GM12872 (cell line): ENCODE measurements around the gene HNMT.

Source experiments
- TF ChIP-seq, protein P1 (sequence below): IDR thresholded peaks from 3 replicates; pipeline ENCODE4 v1.5.1; 2011; ENCODE audit warnings: low read depth, mild to moderate bottlenecking, low read length, moderate library complexity; ENCODE audit not compliant: insufficient read depth

The HNMT gene

DNA sequence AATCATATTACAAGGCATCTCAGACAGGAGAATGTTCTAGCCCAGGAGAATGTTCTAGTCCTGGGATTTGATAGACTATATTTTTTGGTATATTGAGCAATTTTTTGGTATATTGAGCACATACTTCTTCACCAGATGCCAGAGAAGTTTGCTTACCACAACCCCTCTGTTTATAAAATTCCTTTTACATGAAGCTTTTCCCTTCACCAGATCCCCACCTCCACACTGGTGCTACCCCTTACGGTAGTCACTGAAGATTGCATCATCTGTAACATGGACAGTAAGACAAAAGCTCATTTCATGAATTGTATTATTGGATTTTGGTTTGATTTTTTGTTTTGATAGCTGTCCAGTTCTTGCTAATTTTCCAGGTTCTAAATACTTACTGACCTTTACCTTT is 7.2 kb upstream of the HNMT start:
- TF ChIP-seq, protein P1, sequence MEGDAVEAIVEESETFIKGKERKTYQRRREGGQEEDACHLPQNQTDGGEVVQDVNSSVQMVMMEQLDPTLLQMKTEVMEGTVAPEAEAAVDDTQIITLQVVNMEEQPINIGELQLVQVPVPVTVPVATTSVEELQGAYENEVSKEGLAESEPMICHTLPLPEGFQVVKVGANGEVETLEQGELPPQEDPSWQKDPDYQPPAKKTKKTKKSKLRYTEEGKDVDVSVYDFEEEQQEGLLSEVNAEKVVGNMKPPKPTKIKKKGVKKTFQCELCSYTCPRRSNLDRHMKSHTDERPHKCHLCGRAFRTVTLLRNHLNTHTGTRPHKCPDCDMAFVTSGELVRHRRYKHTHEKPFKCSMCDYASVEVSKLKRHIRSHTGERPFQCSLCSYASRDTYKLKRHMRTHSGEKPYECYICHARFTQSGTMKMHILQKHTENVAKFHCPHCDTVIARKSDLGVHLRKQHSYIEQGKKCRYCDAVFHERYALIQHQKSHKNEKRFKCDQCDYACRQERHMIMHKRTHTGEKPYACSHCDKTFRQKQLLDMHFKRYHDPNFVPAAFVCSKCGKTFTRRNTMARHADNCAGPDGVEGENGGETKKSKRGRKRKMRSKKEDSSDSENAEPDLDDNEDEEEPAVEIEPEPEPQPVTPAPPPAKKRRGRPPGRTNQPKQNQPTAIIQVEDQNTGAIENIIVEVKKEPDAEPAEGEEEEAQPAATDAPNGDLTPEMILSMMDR: no peak

DNA sequence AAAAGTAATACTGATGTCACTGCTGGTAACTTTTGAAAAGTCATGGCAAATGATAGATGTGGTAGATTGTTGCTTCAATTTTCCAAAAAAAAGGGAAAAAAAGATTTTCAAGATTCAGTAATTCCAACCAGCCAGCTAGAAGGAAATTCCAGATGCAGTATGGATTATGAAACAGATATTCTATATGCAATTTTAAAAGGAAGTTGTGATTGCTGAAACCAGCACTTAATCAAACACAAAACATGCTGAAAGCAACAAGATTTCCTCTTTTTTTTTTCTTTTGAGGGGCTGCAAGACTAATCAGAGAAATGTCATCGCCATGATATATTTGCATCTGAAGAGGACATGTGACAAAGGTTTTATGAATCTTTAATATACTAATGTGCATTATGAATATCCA is 5.1 kb upstream of the HNMT start:
- TF ChIP-seq, protein P1: no peak

DNA sequence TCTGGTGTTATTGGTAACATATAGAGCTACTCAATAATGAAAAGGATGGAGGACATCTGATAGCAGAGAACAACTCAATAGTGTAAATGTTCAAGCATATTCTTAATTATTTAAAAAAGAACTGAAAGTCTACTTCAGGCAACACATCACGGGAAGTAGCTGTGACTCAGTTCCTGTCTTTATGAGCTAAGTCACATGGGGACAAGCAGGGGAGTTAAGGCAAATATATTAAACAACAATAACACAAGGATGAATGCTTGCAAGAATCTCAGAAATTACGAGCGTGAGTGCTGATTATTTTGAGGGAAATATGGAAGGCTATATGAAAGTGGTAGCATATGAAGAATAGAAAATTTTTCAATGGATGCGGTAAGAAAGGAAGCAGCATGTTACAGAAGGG is 4.0 kb upstream of the HNMT start:
- TF ChIP-seq, protein P1: no peak

DNA sequence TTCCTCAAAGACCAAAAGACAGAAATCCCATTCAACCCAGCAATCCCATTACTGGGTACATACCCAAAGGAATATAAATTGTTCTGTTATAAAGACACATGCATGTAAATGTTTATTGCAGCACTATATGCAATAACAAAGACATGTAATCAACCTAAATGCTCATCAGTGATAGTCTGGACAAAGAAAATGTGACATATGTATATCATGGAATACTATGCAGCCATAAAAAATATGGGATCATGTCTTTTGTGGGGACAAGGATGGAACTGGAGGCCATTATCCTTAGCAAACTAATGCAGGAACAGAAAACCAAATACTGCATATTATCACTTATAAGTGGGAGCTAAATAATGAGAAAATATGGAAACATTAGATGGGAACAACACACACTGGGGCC is 2.7 kb upstream of the HNMT start:
- TF ChIP-seq, protein P1: no peak

DNA sequence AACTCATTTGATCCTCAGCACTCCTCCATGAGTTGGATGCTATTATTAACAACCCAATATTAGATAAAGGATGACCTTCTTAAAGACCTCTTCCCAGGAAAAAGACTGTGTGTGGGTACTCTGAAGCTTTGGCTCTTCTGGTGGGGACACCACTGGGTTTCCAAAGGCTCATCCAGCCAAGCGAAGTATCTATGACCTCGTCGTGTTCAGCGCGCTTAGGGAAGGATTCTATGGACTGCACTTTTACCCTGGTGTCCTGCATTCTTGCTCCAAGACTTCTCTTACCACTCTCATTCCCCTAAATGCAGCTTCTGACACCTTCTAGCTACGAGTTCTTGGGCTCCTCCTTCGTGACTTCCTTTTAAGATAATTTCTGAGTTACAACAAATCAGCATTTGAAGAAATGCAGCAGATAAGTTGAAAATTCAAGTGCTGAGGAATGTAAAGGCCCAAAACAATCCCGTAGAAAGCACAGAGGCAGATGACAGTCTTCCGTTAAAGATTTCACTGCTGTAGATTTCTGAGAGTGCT is 673 bp upstream of the HNMT start:
- TF ChIP-seq, protein P1: no peak

DNA sequence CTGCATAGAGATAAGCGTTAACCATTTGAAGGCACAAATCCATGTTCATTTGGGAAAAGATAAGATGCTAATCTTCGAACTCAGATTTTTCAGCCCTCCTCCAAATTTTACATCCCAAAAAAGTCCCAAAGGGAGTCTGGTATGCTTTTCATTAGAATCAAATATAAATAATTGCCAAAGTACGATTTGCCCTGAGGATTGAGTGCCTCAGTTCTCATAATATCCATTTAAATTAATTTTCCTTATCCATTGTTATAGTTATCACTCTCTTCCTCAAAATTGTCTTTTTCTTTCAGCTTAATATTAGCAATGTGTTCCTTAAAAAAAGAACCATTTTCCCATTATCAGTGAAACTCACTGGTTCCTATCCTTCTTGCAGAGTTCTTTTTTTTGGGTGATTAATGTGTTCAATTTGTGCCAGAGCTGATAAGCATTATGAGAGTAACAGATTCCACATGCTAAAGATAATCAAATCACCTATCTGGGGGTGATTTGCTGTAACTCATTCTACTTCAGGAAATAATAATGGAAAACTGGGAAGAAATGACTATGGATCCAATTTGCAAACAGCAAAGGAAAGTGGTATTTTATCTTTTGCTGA is 686 bp downstream of the HNMT start:
- TF ChIP-seq, protein P1: no peak

DNA sequence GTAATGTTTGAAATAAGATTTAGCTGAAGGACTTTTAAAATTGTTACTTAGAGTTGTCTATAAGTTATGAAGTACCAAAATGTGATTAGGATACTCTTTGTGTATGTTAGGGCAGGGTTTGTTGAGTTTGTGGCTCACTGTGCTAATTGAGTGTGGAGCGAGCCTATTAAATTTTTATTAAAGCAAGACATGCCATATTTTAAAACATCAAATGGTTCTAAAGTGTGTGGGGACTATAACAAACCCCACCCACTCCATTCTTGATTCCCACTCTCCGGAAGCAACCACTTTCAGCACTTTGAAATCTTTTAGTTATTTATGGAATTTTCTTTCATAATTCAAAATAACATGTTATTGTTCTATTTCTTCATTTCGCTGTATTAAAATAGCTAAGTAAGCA is 1.8 kb downstream of the HNMT start:
- TF ChIP-seq, protein P1: no peak

DNA sequence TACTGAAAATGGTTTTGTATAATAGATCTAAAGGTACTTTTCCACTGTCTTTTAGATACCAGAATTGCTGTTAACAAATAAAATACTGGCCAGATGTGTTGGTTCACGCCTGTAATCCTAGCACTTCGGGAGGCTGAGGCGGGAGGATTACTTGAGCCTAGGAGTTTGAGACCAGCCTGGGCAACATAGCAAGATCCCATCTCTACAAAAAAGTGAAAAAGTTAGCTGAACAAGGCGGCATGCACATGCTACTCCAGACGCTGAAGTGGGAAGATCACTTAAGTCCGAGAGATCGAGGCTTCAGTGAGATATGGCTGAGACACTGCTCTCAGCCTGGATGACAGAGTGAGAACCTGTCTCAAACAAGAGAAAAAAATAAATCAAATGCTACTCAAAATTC is 2.8 kb downstream of the HNMT start:
- TF ChIP-seq, protein P1: no peak
